GM12878 (cell line): ENCODE measurements around the gene DQX1. TPM values are rescaled to one million over a fixed set of nuclear protein-coding genes. Genes with fewer than 3 reads are reported as not detected.

Experiments
- ATF7 ChIP-seq: fragments of 450-650 bp; IDR thresholded peaks from 2 replicates; pipeline ENCODE4 v1.6.1; 2016; ENCODE audit warnings: low read depth, mild to moderate bottlenecking
- CEBPZ ChIP-seq: fragments of 150-350 bp; IDR thresholded peaks from 2 replicates; pipeline ENCODE4 v1.6.1; 2016; ENCODE audit warnings: low read depth, low read length
- DPF2 ChIP-seq: fragments of 450-650 bp; IDR thresholded peaks from 2 replicates; pipeline ENCODE4 v1.6.1; 2017; ENCODE audit warnings: mild to moderate bottlenecking
- ETV6 ChIP-seq, 2 experiments: fragments of 450-650 bp in 1 of 2; IDR thresholded peaks in 1 of 2; conservative IDR thresholded peaks in 1 of 2; 2 replicates each; pipeline ENCODE4 v1.6.1; 2014; ENCODE audit warnings: antibody characterized with exemption in 1 of 2, borderline replicate concordance in 1 of 2, low read depth in 1 of 2, mild to moderate bottlenecking in 1 of 2, moderate library complexity in 1 of 2
- FOS ChIP-seq: IDR thresholded peaks from 3 replicates; pipeline ENCODE4 v1.6.1; 2011; ENCODE audit warnings: borderline replicate concordance; ENCODE audit not compliant: insufficient read length; ENCODE audit errors: extremely low read depth
- GATAD2B ChIP-seq: fragments of 450-650 bp; conservative IDR thresholded peaks from 2 replicates; pipeline ENCODE4 v1.6.1; 2017; ENCODE audit warnings: low read depth, mild to moderate bottlenecking, moderate library complexity
- HDAC6 ChIP-seq: fragments of 200-600 bp; sonication (generic); IDR thresholded peaks from one replicate; pipeline ENCODE4 v1.8.0; 2017; ENCODE audit warnings: antibody characterized with exemption; ENCODE audit not compliant: unreplicated experiment
- IRF5 ChIP-seq: fragments of 450-650 bp; IDR thresholded peaks from 2 replicates; pipeline ENCODE4 v1.6.1; 2017; ENCODE audit warnings: borderline replicate concordance
- NFXL1 ChIP-seq: fragments of 450-650 bp; IDR thresholded peaks from 2 replicates; pipeline ENCODE4 v1.6.1; 2017; ENCODE audit warnings: antibody characterized with exemption, mild to moderate bottlenecking, borderline replicate concordance
- RAD21 ChIP-seq: IDR thresholded peaks from 2 replicates; pipeline ENCODE4 v1.6.1; 2011; ENCODE audit warnings: mild to moderate bottlenecking, low read depth, low read length, moderate library complexity; ENCODE audit not compliant: insufficient read depth
- RELB ChIP-seq: fragments of 450-650 bp; IDR thresholded peaks from 2 replicates; pipeline ENCODE4 v1.6.1; 2017; ENCODE audit warnings: low read depth, mild to moderate bottlenecking, moderate library complexity
- SKIL ChIP-seq: fragments of 450-650 bp; IDR thresholded peaks from 2 replicates; pipeline ENCODE4 v1.6.1; 2017; ENCODE audit warnings: mild to moderate bottlenecking, low read depth, inconsistent platforms; ENCODE audit not compliant: poor library complexity, severe bottlenecking
- ZBED1 ChIP-seq: IDR thresholded peaks from 2 replicates; pipeline ENCODE4 v1.6.1; 2016; ENCODE audit warnings: borderline replicate concordance
- ZBTB4 ChIP-seq: fragments of 450-650 bp; formaldehyde crosslinking; IDR thresholded peaks from 2 replicates; pipeline ENCODE4 v1.4.0; 2022; ENCODE audit warnings: mild to moderate bottlenecking, moderate library complexity
- polyA plus RNA-seq, 11 experiments: library from polyadenylated mRNA; depleted of rRNA in 4 of 11; unstranded in 6 of 11; stranded (reverse) in 5 of 11; fragments of >200 nt; fragmentation: Nextera tagmentation in 4 of 11; fragmentation: Illumina TruSeq in 1 of 11; extraction: Ambion mirVana in 4 of 11; extraction: Trizol in 1 of 11; gene quantifications; 1 replicate in 1 of 11; 2 replicates in 10 of 11; pipeline versions ENCODE4 v1.2.1 to v1.2.3, GENCODE V29; 2011 to 2016; ENCODE audit warnings: inconsistent platforms in 2 of 11, missing spikeins in 2 of 11, low read depth in 1 of 11
- total RNA-seq, 4 experiments: library from RNA; depleted of rRNA in 3 of 4; stranded (reverse); fragments of >200 nt in 3 of 4; fragmentation: Illumina TruSeq in 1 of 4; extraction: Trizol in 1 of 4; gene quantifications; 2 replicates each; pipeline versions ENCODE4 v1.2.1 to v1.2.3, GENCODE V29; 2013 to 2021

DQX1 gene
- total and polyA plus RNA-seq, 10 of the 15 experiments (the other 5 are each of a cell fraction or from before 2014, with no cell fraction given) = 0.34 to 2.1 (median 0.86) TPM

- TF ChIP-seq CEBPZ = no peak
- TF ChIP-seq RELB = peak; percentile 57; the same call in 1 of the 2 replicates
- 0 out of 2 replicates have a peak, but pooled peaks have one; percentile 17 for TF ChIP-seq ATF7
- TF ChIP-seq SKIL = no peak
- no peak for TF ChIP-seq DPF2
- TF ChIP-seq ZBTB4 (CRISPR knock-in tag) = no peak
- peak in 1 of 2 experiments; percentile 99; a peak in 2 of 4 replicates for TF ChIP-seq ETV6 (conservative IDR thresholded peaks at IDR 0.05 in 1 of 2, IDR thresholded peaks at IDR 0.05 in 1 of 2; ENCODE audit: borderline replicate concordance in 1 of 2, low read depth in 1 of 2)
- TF ChIP-seq FOS = no peak
- no peak for TF ChIP-seq ZBED1
- TF ChIP-seq RAD21 = no peak
- TF ChIP-seq HDAC6 = no peak
- no peak for TF ChIP-seq GATAD2B
- TF ChIP-seq NFXL1 = no peak
- TF ChIP-seq IRF5 = no peak
These were observed 47.9 kb upstream of the DQX1 start (continued) for GRCh38 chr2:74573747-74574562.
